Keratinocyte (primary cell): ENCODE data around the gene EPC2. TPM values are rescaled to one million over a fixed set of nuclear protein-coding genes. Genes with fewer than 3 reads are reported as not detected.
"Not testable (repeated sequence)": the region's sequence is repeated elsewhere in the genome, so short reads cannot be mapped to it uniquely, and the experiment has no call there.

Experiments
- DNase-seq: peaks from one replicate; pipeline ENCODE4 v3.0.0-alpha.2; 2011; ENCODE audit warnings: low read depth, missing footprints, low spot score
- FAIRE-seq: peaks from 2 replicates; lab custom pipeline; 2011; peaks lifted over from hg19 to GRCh38; lab: Jason Lieb, UNC
- H2AFZ ChIP-seq: 2 replicates; pipeline ENCODE4 v1.6.0; 2012; ENCODE audit warnings: low read length, control low read depth, inconsistent platforms; ENCODE audit not compliant: control insufficient read depth
- H3K27ac ChIP-seq: 2 replicates; pipeline ENCODE4 v1.5.1; 2011; ENCODE audit warnings: low read length; ENCODE audit not compliant: control insufficient read depth, insufficient read depth
- H3K27me3 ChIP-seq: 3 replicates; pipeline ENCODE4 v1.6.0; 2011; ENCODE audit warnings: low read length; ENCODE audit not compliant: control insufficient read depth, insufficient read depth; ENCODE audit errors: extremely low read depth
- H3K36me3 ChIP-seq, 2 experiments: 2 replicates in 1 of 2; 3 replicates in 1 of 2; pipeline ENCODE4 v1.5.1; 2011; ENCODE audit warnings: low read length in 2 of 2, mild to moderate bottlenecking in 1 of 2; ENCODE audit not compliant: control insufficient read depth in 2 of 2, insufficient read depth in 2 of 2; ENCODE audit errors: extremely low read depth in 1 of 2
- H3K4me1 ChIP-seq: 3 replicates; pipeline ENCODE4 v1.5.1; 2011; ENCODE audit warnings: low read length; ENCODE audit not compliant: control insufficient read depth, insufficient read depth; ENCODE audit errors: extremely low read depth
- H3K4me2 ChIP-seq: 3 replicates; pipeline ENCODE4 v1.6.0; 2011; ENCODE audit warnings: low read depth, low read length; ENCODE audit not compliant: control insufficient read depth, insufficient read depth; ENCODE audit errors: extremely low read depth
- H3K4me3 ChIP-seq, 3 experiments: fragments of 200-600 bp in 1 of 3; sonication (generic) in 1 of 3; 2 replicates in 2 of 3; 3 replicates in 1 of 3; pipeline ENCODE4 v1.5.1; 2011 to 2016; ENCODE audit warnings: low read length in 3 of 3, mild to moderate bottlenecking in 3 of 3, control low read depth in 2 of 3, inconsistent platforms in 1 of 3, low read depth in 1 of 3, mixed read lengths in 1 of 3, mixed run types in 1 of 3, moderate library complexity in 1 of 3; ENCODE audit not compliant: control insufficient read depth in 2 of 3, insufficient read depth in 2 of 3; ENCODE audit errors: extremely low read depth in 1 of 3
- H3K79me2 ChIP-seq: 2 replicates; pipeline ENCODE4 v1.6.0; 2012; ENCODE audit warnings: low read length; ENCODE audit not compliant: control insufficient read depth, insufficient read depth
- H3K9ac ChIP-seq: 3 replicates; pipeline ENCODE4 v1.6.0; 2011; ENCODE audit warnings: low read length; ENCODE audit not compliant: control insufficient read depth, insufficient read depth; ENCODE audit errors: extremely low read depth
- H3K9me1 ChIP-seq: 3 replicates; pipeline ENCODE4 v1.6.0; 2011; ENCODE audit warnings: low read length; ENCODE audit not compliant: control insufficient read depth, insufficient read depth; ENCODE audit errors: extremely low read depth
- H3K9me3 ChIP-seq: 2 replicates; pipeline ENCODE4 v1.5.1; 2012; ENCODE audit warnings: low read depth, low read length; ENCODE audit not compliant: control insufficient read depth
- H4K20me1 ChIP-seq: 3 replicates; pipeline ENCODE4 v1.6.0; 2011; ENCODE audit warnings: low read length; ENCODE audit not compliant: control insufficient read depth, insufficient read depth; ENCODE audit errors: extremely low read depth
- CTCF ChIP-seq, 3 experiments: IDR thresholded peaks in 1 of 3; conservative IDR thresholded peaks in 1 of 3; optimal IDR thresholded peaks in 1 of 3; 2 replicates in 2 of 3; 3 replicates in 1 of 3; pipeline versions ENCODE3 to v1.5.1; 2011; ENCODE audit warnings: low read length in 3 of 3, mild to moderate bottlenecking in 3 of 3, moderate library complexity in 2 of 3, control low read depth in 1 of 3, inconsistent platforms in 1 of 3; ENCODE audit not compliant: insufficient read depth in 2 of 3; ENCODE audit errors: extremely low read depth in 1 of 3
- EZH2 ChIP-seq: IDR thresholded peaks from one replicate; pipeline ENCODE4 v1.6.1; 2012; ENCODE audit warnings: inconsistent platforms, mild to moderate bottlenecking, low read length, moderate library complexity
- dilution Hi-C: fragments of 300-500 bp; cut with MboI; formaldehyde crosslinking; loops from one replicate; pipeline ENCODE4 v1.7.0; 2020; ENCODE audit warnings: low sequenced_read_pairs; ENCODE audit not compliant: extremely low pct_ligation_motif_present
- polyA plus RNA-seq, 5 experiments: library from polyadenylated mRNA; depleted of rRNA in 3 of 5; stranded (reverse) in 3 of 5; stranded (forward) in 1 of 5; unstranded in 1 of 5; fragments of >200 nt; gene quantifications; 1 replicate in 1 of 5; 2 replicates in 3 of 5; 3 replicates in 1 of 5; pipeline versions ENCODE4 v1.2.1 to v1.2.3, GENCODE V29; 2011 to 2012; ENCODE audit warnings: missing spikeins in 2 of 5, low read depth in 1 of 5, low replicate concordance in 1 of 5

Gene EPC2
- polyA plus RNA-seq, 1 donor (not counting 4 experiments of a cell fraction or from before 2014, with no cell fraction given): 13.1 TPM

GRCh38 chr2:148680462-148680861, 35.9 kb downstream of the EPC2 start:
- Histone ChIP-seq H3K79me2 (peaks cover 83% of the 10 kb centered on the region), H3K9me1 (no peaks in the 10 kb centered on the region), H3K9ac (no peak overlapping the region), H2AFZ (no peak overlapping the region), H3K9me3 (no peaks in the 10 kb centered on the region), H4K20me1 (no peaks in the 10 kb centered on the region), H3K4me3 (no peak overlapping the region), H3K27ac (no peak overlapping the region), H3K36me3 (no peaks in the 10 kb centered on the region), H3K27me3 (no peaks in the 10 kb centered on the region), H3K4me2 (no peak overlapping the region), H3K4me1 (peaks cover 4% of the 10 kb centered on the region)
- TF ChIP-seq CTCF (optimal IDR thresholded peaks at IDR 0.05 in 1 of 3, IDR thresholded peaks at IDR 0.05 in 1 of 3, conservative IDR thresholded peaks at IDR 0.05 in 1 of 3; ENCODE audit: extremely low read depth in 1 of 3, insufficient read depth in 2 of 3, low read length in 3 of 3) (no peak), EZH2 (no peak)
- FAIRE-seq (no peak), DNase-seq (no peak)
- dilution Hi-C loops: no loop called here

GRCh38 chr2:148681443-148681842, 36.9 kb downstream of the EPC2 start:
- TF ChIP-seq CTCF (optimal IDR thresholded peaks at IDR 0.05 in 1 of 3, IDR thresholded peaks at IDR 0.05 in 1 of 3, conservative IDR thresholded peaks at IDR 0.05 in 1 of 3; ENCODE audit: extremely low read depth in 1 of 3, insufficient read depth in 2 of 3, low read length in 3 of 3) (no peak), EZH2 (no peak)
- Histone ChIP-seq H3K9me1 (no peaks in the 10 kb centered on the region), H2AFZ (no peak overlapping the region), H3K9me3 (no peaks in the 10 kb centered on the region), H3K4me3 (no peak overlapping the region), H3K79me2 (peaks cover 80% of the 10 kb centered on the region), H3K4me2 (no peak overlapping the region), H3K27ac (no peak overlapping the region), H3K4me1 (no peaks in the 10 kb centered on the region), H3K36me3 (no peaks in the 10 kb centered on the region), H3K9ac (no peak overlapping the region), H4K20me1 (no peaks in the 10 kb centered on the region), H3K27me3 (no peaks in the 10 kb centered on the region)
- dilution Hi-C loops: no loop called here
- no peak for FAIRE-seq
- DNase-seq: no peak

GRCh38 chr2:148681862-148682261, 37.3 kb downstream of the EPC2 start:
- H3K4me3 ChIP-seq, H3K36me3 ChIP-seq, H3K9ac ChIP-seq, H2AFZ ChIP-seq, H3K4me1 ChIP-seq, H4K20me1 ChIP-seq, H3K9me1 ChIP-seq, dilution Hi-C loops, H3K27ac ChIP-seq, H3K27me3 ChIP-seq, H3K9me3 ChIP-seq, DNase-seq, FAIRE-seq, H3K4me2 ChIP-seq: not testable (repeated sequence)
- H3K79me2 ChIP-seq: peaks cover 80% of the 10 kb centered on the region
